ENCODE results near the gene RPL22. TPM values are rescaled to one million over a fixed set of nuclear protein-coding genes. Genes with fewer than 3 reads are reported as not detected.

Gene RPL22
- 260 TPM for polyA plus RNA-seq (2012; ENCODE audit: insufficient read depth, insufficient read length, low read depth)

DNA sequence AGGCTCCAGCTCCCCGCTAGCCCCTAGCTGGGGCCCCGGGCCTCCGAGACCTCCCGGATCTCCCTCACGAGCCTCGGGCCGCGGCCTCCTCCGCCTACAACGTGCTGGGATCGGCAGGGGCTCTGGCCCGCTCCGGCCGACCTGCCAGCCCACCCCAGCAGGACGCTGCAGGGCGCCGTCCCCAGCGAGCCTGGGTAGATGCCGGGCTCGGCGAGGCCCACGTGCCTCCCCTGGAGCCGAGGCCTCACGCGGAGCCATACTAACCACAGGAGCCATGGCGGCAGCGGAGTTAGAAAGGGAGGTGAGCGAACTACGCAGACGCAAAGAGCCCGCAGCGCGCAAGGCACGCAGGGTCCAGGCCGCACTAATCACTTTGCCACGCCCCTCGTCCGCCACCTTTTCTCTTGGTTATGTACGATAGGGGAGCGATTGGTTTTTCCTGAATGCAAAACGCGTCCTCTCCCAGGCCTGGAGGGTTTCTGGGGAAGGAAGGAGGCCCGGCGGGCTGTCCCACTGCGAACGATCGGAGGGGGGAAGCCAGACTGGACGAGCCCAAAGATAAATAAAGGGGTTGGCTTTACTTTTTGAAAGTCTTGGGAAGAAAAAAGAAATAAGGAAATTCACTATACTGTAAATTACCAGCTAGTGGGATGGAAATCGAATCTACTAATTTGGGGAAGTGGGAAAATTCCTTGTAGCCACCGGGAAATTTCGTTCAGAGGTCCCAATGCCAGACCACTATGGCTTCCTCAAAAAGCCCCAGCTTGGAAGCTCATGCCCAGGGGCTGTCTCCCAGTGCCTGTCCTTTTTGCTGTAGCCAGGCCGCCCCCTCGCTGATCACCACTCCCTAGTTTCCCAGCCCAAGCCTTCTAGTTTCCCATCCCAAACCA, at the start of gene RPL22:
Gene RPL22 (minus strand): TSS at position 298 of the 890 bp plus-strand sequence. CDS start 22 bp downstream, at position 276.
- DNase-seq, result peak; percentile 93
- Histone ChIP-seq H3K27me3 (no peaks in the 10 kb centered on the region), H3K4me3 (ENCODE audit: low read depth, low read length) (peak within 1 kb of the TSS; percentile 93), H3K9me3 (no peaks in the 10 kb centered on the region), H3K36me3 (peaks cover 34% of the 10 kb centered on the region), H3K4me1 (no peaks in the 10 kb centered on the region)
- TF ChIP-seq, protein P1, sequence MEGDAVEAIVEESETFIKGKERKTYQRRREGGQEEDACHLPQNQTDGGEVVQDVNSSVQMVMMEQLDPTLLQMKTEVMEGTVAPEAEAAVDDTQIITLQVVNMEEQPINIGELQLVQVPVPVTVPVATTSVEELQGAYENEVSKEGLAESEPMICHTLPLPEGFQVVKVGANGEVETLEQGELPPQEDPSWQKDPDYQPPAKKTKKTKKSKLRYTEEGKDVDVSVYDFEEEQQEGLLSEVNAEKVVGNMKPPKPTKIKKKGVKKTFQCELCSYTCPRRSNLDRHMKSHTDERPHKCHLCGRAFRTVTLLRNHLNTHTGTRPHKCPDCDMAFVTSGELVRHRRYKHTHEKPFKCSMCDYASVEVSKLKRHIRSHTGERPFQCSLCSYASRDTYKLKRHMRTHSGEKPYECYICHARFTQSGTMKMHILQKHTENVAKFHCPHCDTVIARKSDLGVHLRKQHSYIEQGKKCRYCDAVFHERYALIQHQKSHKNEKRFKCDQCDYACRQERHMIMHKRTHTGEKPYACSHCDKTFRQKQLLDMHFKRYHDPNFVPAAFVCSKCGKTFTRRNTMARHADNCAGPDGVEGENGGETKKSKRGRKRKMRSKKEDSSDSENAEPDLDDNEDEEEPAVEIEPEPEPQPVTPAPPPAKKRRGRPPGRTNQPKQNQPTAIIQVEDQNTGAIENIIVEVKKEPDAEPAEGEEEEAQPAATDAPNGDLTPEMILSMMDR (IDR thresholded peaks at IDR 0.05; ENCODE audit: low read depth, low read length), result no peak

DNA sequence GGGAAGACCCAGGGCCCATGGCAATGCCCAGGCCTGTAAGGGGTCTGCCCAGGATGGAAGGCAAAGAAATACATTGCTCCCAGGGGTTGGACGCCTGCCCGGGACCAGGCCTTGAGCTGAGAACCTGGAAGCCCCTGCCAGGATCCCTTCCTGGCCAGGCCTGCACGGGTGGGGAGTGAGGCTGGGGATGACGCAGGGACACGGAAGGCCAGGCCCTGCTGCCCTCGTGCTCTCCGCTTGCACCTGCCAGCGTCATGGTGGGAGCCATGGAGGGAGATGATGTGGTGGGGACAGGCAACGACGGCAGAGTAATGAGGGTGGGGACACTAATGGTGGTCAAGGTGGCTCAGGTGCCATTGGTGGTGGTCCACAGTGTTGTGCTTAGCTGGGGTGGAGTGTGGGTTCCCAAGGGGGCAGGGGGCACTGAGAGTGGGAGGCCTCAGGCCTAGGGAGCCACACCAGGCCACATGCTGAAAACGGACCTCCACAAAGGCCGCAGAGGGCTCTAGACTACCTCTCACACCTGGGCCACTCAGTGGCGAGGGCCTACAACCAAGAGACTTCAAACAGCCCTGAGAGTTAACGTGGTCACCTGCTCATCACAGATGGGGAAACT, 48.9 kb upstream of the RPL22 start:
- H3K9me3 ChIP-seq, result no peaks in the 10 kb centered on the region
- DNase-seq, result no peak
- no peak overlapping the region for H3K4me3 ChIP-seq (ENCODE audit: low read depth, low read length)
- TF ChIP-seq, protein P1 (IDR thresholded peaks at IDR 0.05; ENCODE audit: low read depth, low read length), result no peak
- H3K4me1 ChIP-seq, result no peaks in the 10 kb centered on the region
- no peaks in the 10 kb centered on the region for H3K36me3 ChIP-seq
- H3K27me3 ChIP-seq, result peaks cover 15% of the 10 kb centered on the region

DNA sequence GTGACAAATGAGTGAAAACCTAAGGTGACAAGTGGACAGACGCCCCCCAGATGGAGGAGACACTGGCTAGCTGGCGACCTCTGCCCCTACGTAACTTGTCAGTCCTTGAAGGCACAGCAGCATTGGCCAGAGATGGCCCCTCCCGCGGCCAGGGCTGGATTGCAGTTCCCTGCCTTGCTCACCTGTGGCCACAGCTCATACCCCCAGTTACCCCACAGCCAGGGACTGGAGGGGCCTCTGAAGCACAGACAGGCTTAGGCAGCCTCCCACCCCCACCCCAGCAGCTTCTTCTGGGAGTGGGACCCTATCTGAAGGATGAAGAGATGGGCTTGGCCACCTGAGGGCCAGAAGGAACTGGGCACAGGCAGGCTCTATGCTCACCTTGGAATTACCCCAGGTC, 48.3 kb upstream of the RPL22 start:
- DNase-seq, result no peak
- Histone ChIP-seq H3K4me1 (no peaks in the 10 kb centered on the region), H3K36me3 (no peaks in the 10 kb centered on the region), H3K4me3 (ENCODE audit: low read depth, low read length) (no peak overlapping the region), H3K9me3 (no peaks in the 10 kb centered on the region), H3K27me3 (peaks cover 15% of the 10 kb centered on the region)
- TF ChIP-seq, protein P1 (IDR thresholded peaks at IDR 0.05; ENCODE audit: low read depth, low read length), result no peak

DNA sequence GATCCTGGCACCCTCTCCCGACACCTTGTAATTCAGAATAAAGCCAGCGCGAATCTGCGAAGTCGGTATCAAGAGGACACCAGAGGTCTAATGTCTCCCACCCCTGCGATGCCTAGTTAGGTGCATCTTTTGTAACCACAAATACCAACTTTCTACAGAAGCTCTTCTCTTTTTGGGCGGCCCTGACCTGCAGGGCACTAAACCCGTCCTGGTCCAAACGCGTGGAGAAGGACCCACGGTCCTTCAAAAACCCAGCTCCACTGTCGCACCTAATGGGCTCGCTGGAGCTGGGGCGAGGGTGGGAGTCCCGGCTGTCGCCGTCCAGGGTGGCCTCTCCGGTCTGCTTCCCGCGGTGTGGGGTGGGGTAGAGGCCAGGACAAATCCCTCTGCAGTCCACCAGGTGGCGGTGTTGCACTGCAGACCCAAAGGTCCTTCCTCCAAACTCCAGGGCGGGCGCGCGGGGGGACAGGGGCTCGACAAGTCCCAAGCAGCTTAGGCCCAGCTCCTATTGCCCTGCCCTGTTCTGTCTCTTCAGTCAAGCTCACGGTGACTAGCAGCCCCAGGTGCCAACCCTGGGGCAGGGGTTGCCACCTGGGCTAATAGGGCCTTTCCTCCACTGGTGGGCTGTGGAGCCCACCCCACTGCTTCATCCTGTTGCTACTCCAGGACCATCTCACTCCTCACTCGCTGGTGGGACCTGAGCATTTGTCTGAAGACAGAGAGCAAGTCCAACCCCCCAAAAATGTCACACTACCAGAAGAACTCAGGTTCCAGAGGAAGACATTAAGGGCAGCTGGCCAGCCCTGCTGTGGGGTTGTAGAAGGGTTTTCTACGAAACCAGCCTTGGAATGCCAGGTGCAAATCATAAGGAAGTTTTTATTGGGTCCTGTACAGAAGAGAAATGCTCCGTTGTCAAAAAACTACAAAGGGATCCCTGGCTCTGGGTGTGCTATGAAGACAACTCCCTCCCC, 47.4 kb upstream of the RPL22 start:
- Histone ChIP-seq H3K4me3 (ENCODE audit: low read depth, low read length) (peak overlapping the region; percentile 52), H3K9me3 (no peaks in the 10 kb centered on the region), H3K36me3 (no peaks in the 10 kb centered on the region), H3K27me3 (peaks cover 19% of the 10 kb centered on the region), H3K4me1 (no peaks in the 10 kb centered on the region)
- TF ChIP-seq, protein P1 (IDR thresholded peaks at IDR 0.05; ENCODE audit: low read depth, low read length), result peak; percentile 66
- peak; percentile 87 for DNase-seq

DNA sequence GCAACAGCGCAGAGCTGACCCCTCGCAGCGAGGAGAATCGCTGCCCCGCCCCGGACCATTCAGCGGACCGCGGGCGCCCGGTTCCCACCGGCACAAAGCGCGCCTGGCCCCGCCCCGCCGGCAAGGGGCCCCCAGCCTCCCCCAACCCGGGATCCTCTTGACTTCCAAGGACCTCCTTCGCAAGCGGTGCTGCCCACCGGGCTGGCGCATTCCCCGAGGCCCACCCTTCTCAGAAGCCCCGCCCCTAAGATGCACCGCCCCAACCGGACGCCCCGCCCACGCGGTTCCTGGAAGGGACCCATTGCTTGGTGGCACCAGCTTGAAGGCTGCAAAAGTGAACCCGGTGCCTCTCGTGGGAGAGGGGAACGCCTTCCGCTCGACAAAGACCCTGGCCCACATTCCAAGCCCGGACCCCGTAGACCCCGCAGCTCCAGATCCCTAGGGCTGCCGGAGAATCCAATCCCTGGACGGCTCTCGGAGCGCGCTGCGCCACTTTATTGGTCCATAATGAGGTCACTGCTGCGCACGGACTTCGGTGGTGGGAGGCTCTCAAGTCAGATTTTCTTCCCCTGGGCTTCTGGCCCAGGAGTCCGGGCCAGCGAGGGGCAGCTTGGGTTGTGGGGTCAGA, 46.6 kb upstream of the RPL22 start:
- H3K4me3 ChIP-seq (ENCODE audit: low read depth, low read length), result peak overlapping the region; percentile 52
- DNase-seq, result peak; percentile 89
- H3K36me3 ChIP-seq, result no peaks in the 10 kb centered on the region
- no peaks in the 10 kb centered on the region for H3K4me1 ChIP-seq
- H3K27me3 ChIP-seq, result peaks cover 20% of the 10 kb centered on the region
- no peaks in the 10 kb centered on the region for H3K9me3 ChIP-seq
- TF ChIP-seq, protein P1 (IDR thresholded peaks at IDR 0.05; ENCODE audit: low read depth, low read length), result no peak

Data from BE2C (cell line).